Breast epithelium (tissue), 4 donors: ENCODE results near the gene UBLCP1. TPM values are rescaled to one million over a fixed set of nuclear protein-coding genes. Genes with fewer than 3 reads are reported as not detected.

ENCODE experiments used
- DNase-seq, 2 donors: peaks; one replicate each; pipeline ENCODE4 v3.0.0-alpha.2; 2019; ENCODE audit warnings: low spot score in 2 of 2
- H3K27ac ChIP-seq, 2 donors: fragments of 200-600 bp; sonication (generic) in 1 of 2; one replicate each; pipeline ENCODE4 v1.5.1; 2016 to 2019; ENCODE audit warnings: mild to moderate bottlenecking in 1 of 2
- H3K27me3 ChIP-seq, 2 donors: fragments of 200-600 bp; sonication (generic) in 1 of 2; one replicate each; pipeline versions ENCODE4 v1.5.1 to v1.6.0; 2017 to 2019; ENCODE audit warnings: control low read depth in 1 of 2, mild to moderate bottlenecking in 1 of 2
- H3K36me3 ChIP-seq: fragments of 200-600 bp; one replicate; pipeline ENCODE4 v1.5.1; 2019
- H3K4me1 ChIP-seq, 2 donors: fragments of 200-600 bp; sonication (generic); one replicate each; pipeline ENCODE4 v1.5.1; 2016 to 2019; ENCODE audit warnings: control low read depth in 1 of 2
- H3K4me3 ChIP-seq, 3 donors: fragments of 200-600 bp; sonication (generic); 1 replicate in 2 of 3; 2 replicates in 1 of 3; pipeline ENCODE4 v1.5.1; 2016 to 2019; ENCODE audit warnings: mild to moderate bottlenecking in 3 of 3, moderate library complexity in 2 of 3
- H3K9me3 ChIP-seq, 2 donors: fragments of 200-600 bp; sonication (generic) in 1 of 2; one replicate each; pipeline ENCODE4 v1.5.1; 2016 to 2019; ENCODE audit warnings: control low read depth in 1 of 2
- CTCF ChIP-seq, 3 donors: fragments of 450-650 bp; IDR thresholded peaks; one replicate each; pipeline ENCODE4 v1.5.1; 2016 to 2017; ENCODE audit warnings: antibody characterized with exemption in 3 of 3, mild to moderate bottlenecking in 3 of 3, moderate library complexity in 3 of 3
- POLR2A ChIP-seq: fragments of 450-650 bp; IDR thresholded peaks from one replicate; pipeline ENCODE4 v1.6.1; 2016; ENCODE audit warnings: antibody characterized with exemption, mild to moderate bottlenecking, moderate library complexity
- POLR2AphosphoS5 ChIP-seq, 3 donors: sonication (generic); formaldehyde crosslinking; IDR thresholded peaks; one replicate each; pipeline ENCODE4 v1.6.1; 2017; ENCODE audit warnings: antibody characterized with exemption in 3 of 3
- intact Hi-C: fragments of 100-400 bp; cut with DNase I; formaldehyde crosslinking; loops from one replicate; pipeline ENCODE4 v1.15.1; 2023; ENCODE audit warnings: low total_unique reads
- total RNA-seq, 3 donors: library from RNA; depleted of rRNA; stranded (reverse); fragments of >200 nt; gene quantifications; one replicate each; pipeline ENCODE4 v1.1.0, GENCODE V29; 2016

UBLCP1 gene
- total RNA-seq, 3 donors from 2014 or later: 17.0 to 29.5 (median 24.3) TPM

GRCh38 chr5:159241946-159242552 is 21.0 kb upstream of the UBLCP1 start:
- TF ChIP-seq CTCF (IDR thresholded peaks at IDR 0.05) (no peak), POLR2AphosphoS5 (IDR thresholded peaks at IDR 0.05) (no peak)
- DNase-seq: no peak
- no peaks in the 10 kb centered on the region for H3K9me3 ChIP-seq
- no peaks in the 10 kb centered on the region for H3K4me1 ChIP-seq
- no peaks in the 10 kb centered on the region for H3K27me3 ChIP-seq
- no peaks in the 10 kb centered on the region for H3K36me3 ChIP-seq
- H3K27ac ChIP-seq: no peak overlapping the region
- no peak overlapping the region for H3K4me3 ChIP-seq
- intact Hi-C loops: no loop called here

GRCh38 chr5:159242656-159243055 is 20.4 kb upstream of the UBLCP1 start:
- no peak overlapping the region for H3K27ac ChIP-seq
- no peak for DNase-seq
- TF ChIP-seq CTCF (IDR thresholded peaks at IDR 0.05) (no peak), POLR2A (no peak), POLR2AphosphoS5 (IDR thresholded peaks at IDR 0.05) (no peak)
- no peaks in the 10 kb centered on the region for H3K36me3 ChIP-seq
- H3K27me3 ChIP-seq: peaks cover 0 to 4% of the 10 kb centered on the region in 2 donors
- no peak overlapping the region for H3K4me3 ChIP-seq
- intact Hi-C loops: no loop called here
- no peaks in the 10 kb centered on the region for H3K4me1 ChIP-seq
- no peaks in the 10 kb centered on the region for H3K9me3 ChIP-seq

- no peak for DNase-seq
- Histone ChIP-seq H3K27ac (no peak overlapping the region), H3K9me3 (no peaks in the 10 kb centered on the region), H3K4me3 (no peak overlapping the region), H3K27me3 (peaks cover 0 to 4% of the 10 kb centered on the region in 2 donors), H3K4me1 (no peaks in the 10 kb centered on the region), H3K36me3 (no peaks in the 10 kb centered on the region)
- no peak for TF ChIP-seq CTCF (IDR thresholded peaks at IDR 0.05)
- intact Hi-C loops: no loop called here
Observed at GRCh38 chr5:159243385-159243784, 19.7 kb upstream of the UBLCP1 start.

GRCh38 chr5:159244163-159244562 is 18.9 kb upstream of the UBLCP1 start:
- no peak overlapping the region for H3K27ac ChIP-seq
- DNase-seq: no peak
- TF ChIP-seq CTCF (IDR thresholded peaks at IDR 0.05) (no peak), POLR2A (no peak), POLR2AphosphoS5 (IDR thresholded peaks at IDR 0.05) (no peak)
- intact Hi-C loops: no loop called here
- H3K36me3 ChIP-seq: no peaks in the 10 kb centered on the region
- H3K9me3 ChIP-seq: no peaks in the 10 kb centered on the region
- peaks cover 0 to 4% of the 10 kb centered on the region in 2 donors for H3K27me3 ChIP-seq
- H3K4me3 ChIP-seq: no peak overlapping the region
- H3K4me1 ChIP-seq: no peaks in the 10 kb centered on the region

GRCh38 chr5:159244890-159245289 is 18.2 kb upstream of the UBLCP1 start:
- no peaks in the 10 kb centered on the region for H3K4me1 ChIP-seq
- intact Hi-C loops: no loop called here
- DNase-seq: no peak
- peaks cover 0 to 4% of the 10 kb centered on the region in 2 donors for H3K27me3 ChIP-seq
- no peaks in the 10 kb centered on the region for H3K36me3 ChIP-seq
- H3K4me3 ChIP-seq: no peak overlapping the region
- H3K27ac ChIP-seq: no peak overlapping the region
- TF ChIP-seq CTCF (IDR thresholded peaks at IDR 0.05): no peak
- TF ChIP-seq POLR2AphosphoS5 (IDR thresholded peaks at IDR 0.05): no peak
- no peak for TF ChIP-seq POLR2A
- H3K9me3 ChIP-seq: no peaks in the 10 kb centered on the region
